Neutrophil (primary cell): Measurements from ENCODE around the gene MYOZ3.

Experiments
- H3K27ac ChIP-seq: fragments of 200-600 bp; sonication (generic); 2 replicates; pipeline ENCODE4 v1.5.1; 2016; ENCODE audit warnings: mild to moderate bottlenecking, moderate library complexity
- H3K27me3 ChIP-seq: fragments of 200-600 bp; sonication (generic); 2 replicates; pipeline ENCODE4 v1.6.0; 2016; ENCODE audit warnings: mild to moderate bottlenecking
- H3K36me3 ChIP-seq: fragments of 200-600 bp; sonication (generic); 2 replicates; pipeline ENCODE4 v1.5.1; 2017
- H3K4me1 ChIP-seq, 2 experiments: fragments of 200-600 bp in 1 of 2; sonication (generic) in 1 of 2; 1 replicate in 1 of 2; 2 replicates in 1 of 2; pipeline versions ENCODE4 v1.5.1 to v1.6.1; 2013 to 2016; ENCODE audit warnings: low read depth in 1 of 2, low read length in 1 of 2, mild to moderate bottlenecking in 1 of 2, moderate library complexity in 1 of 2; ENCODE audit not compliant: control insufficient read depth in 1 of 2, insufficient read depth in 1 of 2
- H3K4me3 ChIP-seq, 2 experiments: fragments of 200-600 bp in 1 of 2; sonication (generic) in 1 of 2; 1 replicate in 1 of 2; 2 replicates in 1 of 2; pipeline ENCODE4 v1.5.1; 2013 to 2016; ENCODE audit warnings: low read depth in 1 of 2, low read length in 1 of 2, mild to moderate bottlenecking in 1 of 2, moderate library complexity in 1 of 2
- H3K9me3 ChIP-seq: fragments of 200-600 bp; sonication (generic); 2 replicates; pipeline ENCODE4 v1.5.1; 2016
- CTCF ChIP-seq: fragments of 200-600 bp; sonication (generic); IDR thresholded peaks from 2 replicates; pipeline ENCODE4 v1.5.1; 2016; ENCODE audit warnings: antibody characterized with exemption

MYOZ3 gene

GRCh38 chr5:150638488-150639376 is 22.3 kb upstream of the MYOZ3 start:
- H3K4me1 ChIP-seq, result no peaks in the 10 kb centered on the region

GRCh38 chr5:150639377-150639692 is 21.7 kb upstream of the MYOZ3 start:
- no peaks in the 10 kb centered on the region for H3K4me1 ChIP-seq
- TF ChIP-seq CTCF, result no peak

More at GRCh38 chr5:150638488-150639376, 22.3 kb upstream of the MYOZ3 start:
- Histone ChIP-seq H3K27me3 (peaks cover 25% of the 10 kb centered on the region), H3K27ac (no peak overlapping the region), H3K9me3 (no peaks in the 10 kb centered on the region), H3K36me3 (no peaks in the 10 kb centered on the region), H3K4me3 (no peak overlapping the region)
- TF ChIP-seq CTCF, result no peak

GRCh38 chr5:150639751-150640150 is 21.3 kb upstream of the MYOZ3 start:
- Histone ChIP-seq H3K9me3 (no peaks in the 10 kb centered on the region), H3K27ac (no peak overlapping the region), H3K36me3 (no peaks in the 10 kb centered on the region), H3K27me3 (peaks cover 25% of the 10 kb centered on the region), H3K4me1 (no peaks in the 10 kb centered on the region), H3K4me3 (no peak overlapping the region)
- TF ChIP-seq CTCF, result no peak

More at GRCh38 chr5:150639377-150639692, 21.7 kb upstream of the MYOZ3 start:
- Histone ChIP-seq H3K27ac (no peak overlapping the region), H3K4me3 (no peak overlapping the region), H3K27me3 (peaks cover 25% of the 10 kb centered on the region), H3K9me3 (no peaks in the 10 kb centered on the region), H3K36me3 (no peaks in the 10 kb centered on the region)

GRCh38 chr5:150640311-150641005 is 20.6 kb upstream of the MYOZ3 start, which contains the start of gene SYNPO:
Gene SYNPO (plus strand): TSS chr5:150640660. CDS start chr5:150648276, 7,616 bp downstream.
- H3K4me3 ChIP-seq, result no peak within 1 kb of the TSS
- peaks cover 25% of the 10 kb centered on the region for H3K27me3 ChIP-seq
- no peak for TF ChIP-seq CTCF
- no peaks in the 10 kb centered on the region for H3K36me3 ChIP-seq
- H3K27ac ChIP-seq, result no peak within 1 kb of the TSS
- no peaks in the 10 kb centered on the region for H3K4me1 ChIP-seq
- H3K9me3 ChIP-seq, result no peaks in the 10 kb centered on the region

- peaks cover 24% of the 10 kb centered on the region for H3K27me3 ChIP-seq
- TF ChIP-seq CTCF, result no peak
Measured at GRCh38 chr5:150641006-150641570, 20.0 kb upstream of the MYOZ3 start.

More at GRCh38 chr5:150641006-150641570, 20.0 kb upstream of the MYOZ3 start:
- no peak overlapping the region for H3K4me3 ChIP-seq
- H3K4me1 ChIP-seq, result no peaks in the 10 kb centered on the region
- H3K36me3 ChIP-seq, result no peaks in the 10 kb centered on the region
- no peak overlapping the region for H3K27ac ChIP-seq
- no peaks in the 10 kb centered on the region for H3K9me3 ChIP-seq
